Thyroid gland (tissue), 4 donors: ENCODE measurements around the gene ACTRT2.

Experiments
- CTCF ChIP-seq, 6 experiments: fragments of 200-600 bp in 3 of 6; fragments of 450-650 bp in 3 of 6; sonication (generic) in 3 of 6; IDR thresholded peaks; one replicate each; pipeline ENCODE4 v1.5.1; 2016 to 2019; ENCODE audit warnings: antibody characterized with exemption in 6 of 6, mild to moderate bottlenecking in 2 of 6, inconsistent platforms in 1 of 6, moderate library complexity in 1 of 6
- POLR2A ChIP-seq, 2 donors: fragments of 450-650 bp; IDR thresholded peaks; one replicate each; pipeline ENCODE4 v1.6.1; 2017; ENCODE audit warnings: antibody characterized with exemption in 2 of 2, mild to moderate bottlenecking in 2 of 2, moderate library complexity in 1 of 2

GRCh38 chr1:3061981-3062615 lies 40.8 kb downstream of the ACTRT2 start:
- TF ChIP-seq CTCF (IDR thresholded peaks at IDR 0.05), result no peak
- TF ChIP-seq POLR2A (IDR thresholded peaks at IDR 0.05), result no peak
